ENCODE data around the gene DSC1.

Gene DSC1

GRCh38 chr18:31195063-31195462 is 32.4 kb upstream of the DSC1 start:
- no peak for DNase-seq (ENCODE audit: extremely low spot score)
- POLR2A ChIA-PET = no interaction called here
- TF ChIP-seq ARNT (IDR thresholded peaks at IDR 0.05) (no peak), CTBP1 (IDR thresholded peaks at IDR 0.05; ENCODE audit: borderline replicate concordance) (no peak), PKNOX1 (IDR thresholded peaks at IDR 0.05) (no peak), HDGF (IDR thresholded peaks at IDR 0.05; ENCODE audit: borderline replicate concordance) (no peak), FOXM1 (IDR thresholded peaks at IDR 0.05; ENCODE audit: borderline replicate concordance) (no peak), ELF4 (IDR thresholded peaks at IDR 0.05) (no peak), BHLHE40 (IDR thresholded peaks at IDR 0.05; ENCODE audit: borderline replicate concordance) (no peak), FOXA1 (IDR thresholded peaks at IDR 0.05) (no peak), ZNF384 (IDR thresholded peaks at IDR 0.05) (no peak), TARDBP (IDR thresholded peaks at IDR 0.05) (no peak), SUZ12 (IDR thresholded peaks at IDR 0.05) (no peak), NFRKB (IDR thresholded peaks at IDR 0.05) (no peak), FOXK2 (IDR thresholded peaks at IDR 0.05) (no peak), SP1 (IDR thresholded peaks at IDR 0.05) (no peak), L3MBTL2 (conservative IDR thresholded peaks at IDR 0.05) (no peak; the same call in 1 of the 2 replicates), LEF1 (IDR thresholded peaks at IDR 0.05; ENCODE audit: borderline replicate concordance) (no peak)
- CTCF ChIA-PET = no interaction called here

- TF ChIP-seq SUZ12 (IDR thresholded peaks at IDR 0.05) = no peak
- no peak for TF ChIP-seq FOXA1 (IDR thresholded peaks at IDR 0.05)
- TF ChIP-seq SP1 (IDR thresholded peaks at IDR 0.05) = no peak
- no peak for TF ChIP-seq PKNOX1 (IDR thresholded peaks at IDR 0.05)
- TF ChIP-seq BHLHE40 (IDR thresholded peaks at IDR 0.05; ENCODE audit: borderline replicate concordance) = no peak
- TF ChIP-seq ARNT (IDR thresholded peaks at IDR 0.05) = no peak
- no peak for TF ChIP-seq HDGF (IDR thresholded peaks at IDR 0.05; ENCODE audit: borderline replicate concordance)
- no peak for TF ChIP-seq ELF4 (IDR thresholded peaks at IDR 0.05)
- TF ChIP-seq L3MBTL2 (conservative IDR thresholded peaks at IDR 0.05) = no peak
- TF ChIP-seq FOXM1 (IDR thresholded peaks at IDR 0.05; ENCODE audit: borderline replicate concordance) = no peak
- TF ChIP-seq TARDBP (IDR thresholded peaks at IDR 0.05) = no peak
- TF ChIP-seq ZNF384 (IDR thresholded peaks at IDR 0.05) = no peak
- TF ChIP-seq FOXK2 (IDR thresholded peaks at IDR 0.05) = no peak
- TF ChIP-seq CTBP1 (IDR thresholded peaks at IDR 0.05; ENCODE audit: borderline replicate concordance) = no peak
- no peak for TF ChIP-seq NFRKB (IDR thresholded peaks at IDR 0.05)
- ChIA-PET POLR2A (interaction anchor here (0.6 kb wide), 1 partner anchor 10 kb away, joined by 3 read pairs; no protein-coding TSS in a partner anchor), CTCF (no interaction called here)
- DNase-seq (ENCODE audit: extremely low spot score) = no peak
Measured at GRCh38 chr18:31192086-31192776, 29.6 kb upstream of the DSC1 start.

GRCh38 chr18:31190919-31191318 is 28.3 kb upstream of the DSC1 start:
- TF ChIP-seq SUZ12 (IDR thresholded peaks at IDR 0.05) = no peak
- TF ChIP-seq ZNF384 (IDR thresholded peaks at IDR 0.05) = no peak
- no peak for TF ChIP-seq TARDBP (IDR thresholded peaks at IDR 0.05)
- no peak for TF ChIP-seq HDGF (IDR thresholded peaks at IDR 0.05; ENCODE audit: borderline replicate concordance)
- no peak for TF ChIP-seq FOXA1 (IDR thresholded peaks at IDR 0.05)
- no peak for TF ChIP-seq ELF4 (IDR thresholded peaks at IDR 0.05)
- no peak for TF ChIP-seq PKNOX1 (IDR thresholded peaks at IDR 0.05)
- no peak for DNase-seq (ENCODE audit: extremely low spot score)
- ChIA-PET CTCF (no interaction called here), POLR2A (interaction anchor here (0.6 kb wide), 1 partner anchor 13 kb away, joined by 3 read pairs; no protein-coding TSS in a partner anchor)

GRCh38 chr18:31189757-31190156 is 27.1 kb upstream of the DSC1 start:
- no peak for TF ChIP-seq TARDBP (IDR thresholded peaks at IDR 0.05)
- TF ChIP-seq PKNOX1 (IDR thresholded peaks at IDR 0.05) = peak; percentile 75
- CTCF ChIA-PET = no interaction called here

GRCh38 chr18:31185186-31185950 is 22.7 kb upstream of the DSC1 start:
- DNase-seq (ENCODE audit: extremely low spot score) = no peak
- POLR2A ChIA-PET = interaction anchor here (0.6 kb wide), 1 partner anchor 83 kb away, joined by 3 read pairs; the partner anchor contains the start of gene DSC2
- TF ChIP-seq TARDBP (IDR thresholded peaks at IDR 0.05) = no peak
- TF ChIP-seq SUZ12 (IDR thresholded peaks at IDR 0.05) = no peak
- TF ChIP-seq NFRKB (IDR thresholded peaks at IDR 0.05) = no peak
- TF ChIP-seq LEF1 (IDR thresholded peaks at IDR 0.05; ENCODE audit: borderline replicate concordance) = no peak
- TF ChIP-seq L3MBTL2 (conservative IDR thresholded peaks at IDR 0.05) = no peak
- no peak for TF ChIP-seq BHLHE40 (IDR thresholded peaks at IDR 0.05; ENCODE audit: borderline replicate concordance)
- no peak for TF ChIP-seq SP1 (IDR thresholded peaks at IDR 0.05)
- CTCF ChIA-PET = no interaction called here

More at GRCh38 chr18:31189757-31190156, 27.1 kb upstream of the DSC1 start:
- no peak for DNase-seq (ENCODE audit: extremely low spot score)
- POLR2A ChIA-PET = no interaction called here
